C4-2B (cell line): ENCODE measurements around the gene TYSND1.
A peak's percentile ranks its signal among the peaks of the same experiment; 100 is the strongest.

Experiments used
- H3K27ac ChIP-seq: fragments of 450-650 bp; 2 replicates; pipeline ENCODE4 v1.5.1; 2017
- CTCF ChIP-seq: fragments of 450-650 bp; conservative IDR thresholded peaks from 2 replicates; pipeline ENCODE4 v1.5.1; 2017; ENCODE audit warnings: mild to moderate bottlenecking
- ZFX ChIP-seq: fragments of 450-650 bp; IDR thresholded peaks from 2 replicates; pipeline ENCODE4 v1.6.1; 2017

Gene TYSND1

DNA sequence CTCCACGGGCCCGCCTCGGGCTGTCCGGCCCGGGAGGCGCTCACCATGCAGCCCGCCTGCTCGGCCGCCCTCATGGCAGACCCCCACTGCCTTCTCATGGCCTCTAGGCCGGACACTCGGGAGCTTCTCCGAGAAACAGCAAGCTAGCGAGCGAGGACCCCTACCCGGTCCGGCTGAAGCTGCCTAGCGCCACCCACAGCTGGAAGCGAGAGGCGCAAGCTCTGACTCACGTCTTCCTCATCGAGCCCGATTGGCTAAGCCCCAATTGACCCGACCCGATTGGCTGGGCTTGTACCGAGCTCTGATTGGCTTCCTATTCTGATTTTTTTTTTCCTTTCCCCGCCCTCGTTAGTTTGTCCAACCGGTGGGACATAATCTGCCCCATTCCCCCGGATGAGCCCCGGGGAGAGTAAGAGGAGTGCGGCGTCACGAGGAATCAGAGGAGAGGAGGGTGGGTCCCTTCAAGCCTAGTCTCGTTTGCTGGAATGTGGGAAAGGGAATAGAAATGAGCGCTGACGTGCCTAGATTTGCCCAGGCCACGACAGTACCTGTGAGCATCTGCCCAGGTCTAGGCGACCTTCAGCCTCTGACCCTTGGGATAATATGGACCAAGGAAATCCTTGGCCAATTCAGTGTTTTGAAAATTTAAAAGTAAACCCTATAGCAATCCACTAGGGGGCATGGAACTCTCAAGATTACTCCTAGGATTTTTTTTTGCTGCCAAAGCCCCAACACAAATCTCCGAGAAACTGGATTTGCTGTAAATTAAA, at the start of gene TYSND1:
TYSND1 (minus strand) TSS at position 212 of the 770 bp plus-strand sequence; CDS start at position 98, 114 bp downstream.
- H3K27ac ChIP-seq: peak within 1 kb of the TSS; percentile 95
- TF ChIP-seq ZFX: peak; percentile 40; the same call in 1 of the 2 replicates
- TF ChIP-seq CTCF: peak; percentile 85

DNA sequence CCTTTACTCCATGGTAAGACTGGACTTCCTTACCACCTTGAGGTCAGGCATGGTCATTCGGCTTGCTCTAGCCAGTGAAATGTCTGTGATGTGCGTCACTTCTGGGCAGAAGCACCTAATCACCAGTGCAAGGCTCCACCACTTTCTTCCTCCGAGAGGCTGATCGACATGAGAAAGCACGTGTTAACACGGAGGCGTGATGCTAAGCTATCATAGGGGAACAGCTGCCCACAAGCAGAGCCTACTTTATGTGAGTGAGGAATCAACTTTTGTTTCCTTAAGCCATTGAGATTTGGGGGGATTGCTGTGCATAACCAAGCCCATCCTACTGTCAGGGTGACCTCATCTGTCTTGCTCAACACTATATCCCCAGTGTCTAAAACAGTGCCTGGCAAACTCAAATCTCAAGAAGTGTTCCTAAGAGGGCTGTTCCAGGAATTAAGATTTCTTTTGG, 46.9 kb upstream of the TYSND1 start:
- TF ChIP-seq ZFX (no peak), CTCF (no peak)
- peak overlapping the region; percentile 58 for H3K27ac ChIP-seq

DNA sequence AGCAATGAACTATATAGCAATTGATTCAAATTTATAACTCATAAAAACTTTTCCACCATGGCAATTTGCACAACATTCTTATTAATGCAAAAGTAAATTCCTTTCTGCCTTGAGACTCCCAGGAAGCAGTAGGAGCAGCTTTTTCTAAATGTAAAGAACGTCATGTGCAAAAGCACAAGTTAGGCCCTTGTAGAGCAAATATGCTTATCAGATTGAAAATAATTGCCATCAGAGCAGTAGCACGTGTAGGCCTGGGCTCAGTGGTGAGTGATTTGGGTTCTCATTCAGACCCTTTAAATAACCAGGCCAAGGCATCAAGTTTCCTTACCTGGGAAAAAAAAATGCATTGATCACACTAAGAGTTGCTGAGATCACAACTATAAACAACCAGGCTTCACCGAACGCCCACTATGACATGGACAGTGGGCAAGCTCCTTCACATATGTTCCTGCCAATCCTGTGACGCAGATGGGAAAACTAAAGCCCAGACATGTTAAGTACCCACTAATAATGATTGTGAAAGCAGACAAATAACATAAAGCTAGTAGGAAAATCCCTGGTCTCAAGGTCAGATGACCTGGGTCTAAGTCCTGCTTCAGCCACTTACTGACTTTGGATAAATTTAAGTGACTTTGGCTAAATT, 45.9 kb upstream of the TYSND1 start:
- peak overlapping the region; percentile 58; the same call in 1 of the 2 replicates for H3K27ac ChIP-seq
- TF ChIP-seq ZFX (no peak), CTCF (no peak)

DNA sequence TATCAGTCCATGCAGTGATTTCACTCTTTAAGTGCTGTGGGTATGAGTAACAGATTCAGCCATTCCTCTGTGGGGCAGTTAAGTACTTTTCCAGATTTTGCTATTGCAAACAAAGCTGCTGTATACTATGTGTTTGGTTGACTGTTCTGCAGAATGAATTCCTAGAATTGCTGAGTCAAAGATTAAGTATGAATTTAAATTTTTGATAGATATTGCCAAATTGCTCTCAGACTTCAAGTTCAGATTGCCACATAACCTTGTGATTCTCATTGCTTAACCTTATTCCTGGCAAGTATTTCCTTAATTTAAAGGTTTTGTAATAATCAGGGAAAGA, 45.4 kb upstream of the TYSND1 start:
- H3K27ac ChIP-seq: no peak overlapping the region
- TF ChIP-seq ZFX: no peak
- TF ChIP-seq CTCF: no peak

DNA sequence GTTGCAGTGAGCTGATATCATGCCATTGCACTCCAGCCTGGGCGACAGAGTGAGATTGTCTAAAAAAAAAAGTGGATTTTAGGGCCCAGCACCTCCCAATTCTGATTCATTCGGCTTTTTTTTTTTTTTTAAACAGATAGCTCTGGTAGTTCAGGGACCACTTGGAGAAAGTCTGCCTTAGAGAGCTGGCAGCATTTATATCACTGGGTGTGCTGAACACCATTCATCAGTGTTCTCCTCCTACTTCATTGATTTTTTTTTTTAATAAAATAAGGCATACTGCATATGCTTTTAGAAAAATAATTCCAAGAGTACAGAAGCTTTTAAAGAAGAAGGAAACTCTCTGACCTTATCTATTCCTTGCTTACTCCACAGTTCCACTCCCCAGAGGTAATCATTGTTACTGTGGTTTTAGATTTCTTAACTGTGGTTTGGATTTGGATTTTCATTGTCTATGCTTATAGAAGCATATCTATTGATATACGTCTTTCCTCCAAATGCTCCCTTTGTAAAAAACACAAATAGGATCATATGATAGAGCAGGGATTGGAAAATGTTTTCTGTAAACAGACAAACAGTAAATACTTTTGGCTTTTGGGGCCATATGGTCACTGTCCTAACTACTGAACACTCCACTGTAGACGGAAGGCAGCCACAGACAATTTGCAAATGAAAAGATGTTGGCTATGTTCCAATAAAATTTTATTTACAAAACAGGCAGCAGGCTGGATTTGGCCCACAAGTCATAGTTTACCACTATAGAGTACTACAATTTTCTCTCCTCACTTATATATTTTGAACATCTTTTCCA, 44.9 kb upstream of the TYSND1 start:
- TF ChIP-seq CTCF (no peak), ZFX (no peak)
- no peak overlapping the region for H3K27ac ChIP-seq

- H3K27ac ChIP-seq: no peak overlapping the region
- TF ChIP-seq CTCF (no peak), ZFX (no peak)
Measured at GRCh38 chr10:70190581-70190980, 44.1 kb upstream of the TYSND1 start.
